CD4-positive, alpha-beta T cell (primary cell): Measurements from ENCODE around the gene ZNF584. TPM values are rescaled to one million over a fixed set of nuclear protein-coding genes. Genes with fewer than 3 reads are reported as not detected.

Experiments
- ATAC-seq: fragments of 200-7000 bp; cut with Tn5 transposase; one replicate; pipeline ENCODE4 v1.10.0; 2022; ENCODE audit warnings: mild to moderate bottlenecking; ENCODE audit not compliant: poor library complexity
- CTCF ChIA-PET: fragments of 350-600 bp; sonication (Branson Sonifier 250); formaldehyde crosslinking; loops from one replicate; lab custom pipeline; 2021; ENCODE audit warnings: antibody characterized with exemption, inconsistent platforms; lab: Charles Lee
- POLR2A ChIA-PET: fragments of 350-600 bp; sonication (Branson Sonifier 250); formaldehyde crosslinking; loops from one replicate; lab custom pipeline; 2021; ENCODE audit warnings: antibody characterized with exemption, inconsistent platforms; lab: Charles Lee
- DNase-seq, 14 experiments: peaks; one replicate each; pipeline ENCODE4 v3.0.0-alpha.2; 2013 to 2020; ENCODE audit warnings: mixed read lengths in 2 of 14
- H3K27ac ChIP-seq, 2 donors: one replicate each; pipeline versions ENCODE4 v1.5.1 to v1.7.0; 2013; ENCODE audit warnings: low read length in 2 of 2, low read depth in 1 of 2, mild to moderate bottlenecking in 1 of 2
- H3K27me3 ChIP-seq, 2 experiments: 1 replicate in 1 of 2; 2 replicates in 1 of 2; pipeline versions ENCODE4 v1.6.1 to v1.7.0; 2013; ENCODE audit warnings: low read length in 2 of 2, control low read depth in 1 of 2, mild to moderate bottlenecking in 1 of 2, moderate library complexity in 1 of 2; ENCODE audit not compliant: insufficient read depth in 2 of 2, control insufficient read depth in 1 of 2
- H3K36me3 ChIP-seq: one replicate; pipeline ENCODE4 v1.6.1; 2013; ENCODE audit warnings: low read length, control low read depth; ENCODE audit not compliant: insufficient read depth
- H3K4me1 ChIP-seq: one replicate; pipeline ENCODE4 v1.6.1; 2013; ENCODE audit warnings: low read length, control low read depth; ENCODE audit not compliant: insufficient read depth
- H3K4me3 ChIP-seq: one replicate; pipeline ENCODE4 v1.5.1; 2013; ENCODE audit warnings: mild to moderate bottlenecking, low read length, moderate library complexity
- H3K9me3 ChIP-seq, 2 experiments: 1 replicate in 1 of 2; 2 replicates in 1 of 2; pipeline versions ENCODE4 v1.6.1 to v1.7.0; 2013; ENCODE audit warnings: low read length in 2 of 2, mild to moderate bottlenecking in 2 of 2, control low read depth in 1 of 2, moderate library complexity in 1 of 2; ENCODE audit not compliant: control insufficient read depth in 1 of 2, insufficient read depth in 1 of 2
- H3K27ac Mint-ChIP-seq: one replicate; pipeline ENCODE4 v1.8.0; 2020; ENCODE audit warnings: mixed read lengths
- H3K27me3 Mint-ChIP-seq: one replicate; pipeline ENCODE4 v1.8.0; 2021; ENCODE audit warnings: mixed read lengths
- H3K36me3 Mint-ChIP-seq: one replicate; pipeline ENCODE4 v1.8.0; 2021; ENCODE audit warnings: low read depth, mixed read lengths
- H3K4me1 Mint-ChIP-seq: one replicate; pipeline ENCODE4 v1.8.0; 2021; ENCODE audit warnings: low read depth, mixed read lengths
- H3K4me3 Mint-ChIP-seq: one replicate; pipeline ENCODE4 v1.8.0; 2020; ENCODE audit warnings: mild to moderate bottlenecking, mixed read lengths
- H3K9me3 Mint-ChIP-seq: one replicate; pipeline ENCODE4 v1.8.0; 2020; ENCODE audit warnings: mixed read lengths
- CTCF ChIP-seq: fragments of 200-600 bp; IDR thresholded peaks from one replicate; pipeline ENCODE4 v1.8.0; 2022; ENCODE audit warnings: antibody characterized with exemption, mild to moderate bottlenecking
- intact Hi-C, 2 experiments: fragments of 100-400 bp; cut with DNase I in 1 of 2; cut with micrococcal nuclease in 1 of 2; formaldehyde crosslinking; loops; one replicate each; pipeline versions ENCODE4 v1.15.1 to v1.9.0; 2023 to 2025; cut with DNase I, micrococcal nuclease
- total RNA-seq, 174 experiments: library from RNA in 2 of 174; stranded (reverse) in 2 of 174; gene quantifications; one replicate each; pipeline ENCODE4 v1.2.3 and lab custom pipeline; 2021 to 2026

The ZNF584 gene
- total RNA-seq, 2 experiments from 2014 or later: 1.7 to 1.8 TPM

GRCh38 chr19:58406818-58407657, 1.4 kb upstream of the ZNF584 start:
- no peak for ATAC-seq
- peak in 1 of 14 experiments; percentile 33 for DNase-seq
- H3K4me1 ChIP-seq: peaks cover 31% of the 10 kb centered on the region
- peak overlapping the region; percentile 94 for H3K27ac Mint-ChIP-seq
- no peaks in the 10 kb centered on the region for H3K27me3 ChIP-seq
- POLR2A ChIA-PET: interaction anchor here (1.5 kb wide), 1 partner anchor 20 kb away, joined by 7 read pairs; the partner anchor contains the start of gene RPS5
- no peaks in the 10 kb centered on the region for H3K36me3 ChIP-seq
- CTCF ChIA-PET: no interaction called here
- peaks cover 39% of the 10 kb centered on the region for H3K4me1 Mint-ChIP-seq
- intact Hi-C loops: loop anchor here in 1 of 2 experiments (5.0 kb wide), 1 partner anchor 35 kb away; the partner anchor contains the start of gene ZNF132
- H3K9me3 ChIP-seq: no peaks in the 10 kb centered on the region
- peak overlapping the region; percentile 92 for H3K4me3 ChIP-seq
- no peaks in the 10 kb centered on the region for H3K27me3 Mint-ChIP-seq
- peak overlapping the region in 1 of 2 donors; percentile 70 for H3K27ac ChIP-seq
- no peaks in the 10 kb centered on the region for H3K9me3 Mint-ChIP-seq
- H3K36me3 Mint-ChIP-seq: peaks cover 11% of the 10 kb centered on the region
- H3K4me3 Mint-ChIP-seq: peak overlapping the region; percentile 99
- TF ChIP-seq CTCF: no peak

- Mint-ChIP-seq H3K36me3 (peaks cover 15% of the 10 kb centered on the region), H3K4me3 (peak overlapping the region; percentile 99), H3K9me3 (no peaks in the 10 kb centered on the region), H3K4me1 (peaks cover 39% of the 10 kb centered on the region), H3K27me3 (no peaks in the 10 kb centered on the region), H3K27ac (peak overlapping the region; percentile 94)
- H3K4me3 ChIP-seq: peak overlapping the region; percentile 92
- no peak for ATAC-seq
- peak overlapping the region; percentile 70 to 77 for H3K27ac ChIP-seq
- ChIA-PET POLR2A (interaction anchor here (1.0 to 1.8 kb wide), 7 partner anchors 21 to 136 kb away, joined by 3 to 15 read pairs (median 8); partner anchors contain the start of genes ERVK3-1, RPS5, TRIM28 and ZNF132), CTCF (no interaction called here)
- no peaks in the 10 kb centered on the region for H3K27me3 ChIP-seq
- no peak for TF ChIP-seq CTCF
- peaks cover 27% of the 10 kb centered on the region for H3K4me1 ChIP-seq
- intact Hi-C loops: loop anchor here (1.0 to 5.0 kb wide), 7 partner anchors 20 to 69 kb away; partner anchors contain the start of genes ZNF132 (in 2 of the 2), ZNF324B (in 2 of the 2), RPS5 (in 1 of the 2) and ZNF446 (in 1 of the 2)
- DNase-seq: no peak
- H3K36me3 ChIP-seq: no peaks in the 10 kb centered on the region
- H3K9me3 ChIP-seq: no peaks in the 10 kb centered on the region
Observed at GRCh38 chr19:58407658-58408151, 744 bp upstream of the ZNF584 start.

GRCh38 chr19:58409010-58409790, 751 bp downstream of the ZNF584 start:
- Histone ChIP-seq H3K36me3 (no peaks in the 10 kb centered on the region), H3K4me3 (peak overlapping the region; percentile 92), H3K27me3 (no peaks in the 10 kb centered on the region), H3K9me3 (no peaks in the 10 kb centered on the region), H3K27ac (peak overlapping the region; percentile 70 to 77), H3K4me1 (peaks cover 27% of the 10 kb centered on the region)
- intact Hi-C loops: loop anchor here (2.0 to 5.0 kb wide), 4 partner anchors 32 to 68 kb away; partner anchors contain the start of genes ZNF132 (in 2 of the 2), ZNF324B (in 1 of the 2) and ZNF446 (in 1 of the 2)
- no peaks in the 10 kb centered on the region for H3K27me3 Mint-ChIP-seq
- ChIA-PET CTCF (interaction anchor here (0.7 to 1.3 kb wide), 4 partner anchors 31 to 172 kb away, joined by 3 to 6 read pairs (median 3); partner anchors contain the start of gene ZNF132), POLR2A (interaction anchor here (0.5 to 1.8 kb wide), 15 partner anchors 9 to 702 kb away, joined by 3 to 15 read pairs (median 5); partner anchors contain the start of genes ERVK3-1, RPS5, TRIM28 and ZBTB45)
- peak overlapping the region; percentile 99 for H3K4me3 Mint-ChIP-seq
- DNase-seq: peak in 1 of 14 experiments; percentile 40
- peak overlapping the region; percentile 94 for H3K27ac Mint-ChIP-seq
- H3K4me1 Mint-ChIP-seq: peaks cover 39% of the 10 kb centered on the region
- no peak for ATAC-seq
- H3K9me3 Mint-ChIP-seq: no peaks in the 10 kb centered on the region
- no peak for TF ChIP-seq CTCF
- H3K36me3 Mint-ChIP-seq: peaks cover 19% of the 10 kb centered on the region
